ENCODE data around the gene TACC2. TPM values are rescaled to one million over a fixed set of nuclear protein-coding genes. Genes with fewer than 3 reads are reported as not detected.
"Not testable (repeated sequence)": the region's sequence is repeated elsewhere in the genome, so short reads cannot be mapped to it uniquely, and the experiment has no call there.

The TACC2 gene
- total and polyA plus RNA-seq, 2 experiments from 2014 or later: 4.3 to 16.7 TPM

DNA sequence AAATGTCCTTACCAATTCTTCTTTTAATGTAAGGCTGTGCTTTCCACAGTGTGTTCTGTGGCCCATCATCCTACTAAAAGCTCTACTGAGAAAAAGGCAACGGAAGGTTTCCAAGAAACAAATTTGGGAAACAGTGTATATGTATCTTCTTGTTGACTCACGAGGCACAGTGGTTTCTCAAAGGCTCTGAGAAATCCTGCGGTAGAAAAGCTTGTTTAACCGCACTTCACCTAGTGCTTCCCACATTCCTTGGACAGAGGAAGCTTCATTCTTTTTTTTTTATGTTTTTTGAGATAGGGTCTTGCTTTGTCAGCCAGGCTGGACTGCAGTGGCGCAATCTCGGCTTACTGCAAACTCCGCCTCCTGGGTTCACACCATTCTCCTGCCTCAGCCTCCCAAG, 84.5 kb downstream of the TACC2 start:
- TF ChIP-seq EZH2 (IDR thresholded peaks at IDR 0.05; ENCODE audit: insufficient read depth, poor library complexity, severe bottlenecking) (no peak), EZH2phosphoT487 (IDR thresholded peaks at IDR 0.05; ENCODE audit: insufficient read depth, low read depth) (no peak)
- no peaks in the 10 kb centered on the region for H3K27me3 ChIP-seq (replicated peaks; ENCODE audit: insufficient read depth)

DNA sequence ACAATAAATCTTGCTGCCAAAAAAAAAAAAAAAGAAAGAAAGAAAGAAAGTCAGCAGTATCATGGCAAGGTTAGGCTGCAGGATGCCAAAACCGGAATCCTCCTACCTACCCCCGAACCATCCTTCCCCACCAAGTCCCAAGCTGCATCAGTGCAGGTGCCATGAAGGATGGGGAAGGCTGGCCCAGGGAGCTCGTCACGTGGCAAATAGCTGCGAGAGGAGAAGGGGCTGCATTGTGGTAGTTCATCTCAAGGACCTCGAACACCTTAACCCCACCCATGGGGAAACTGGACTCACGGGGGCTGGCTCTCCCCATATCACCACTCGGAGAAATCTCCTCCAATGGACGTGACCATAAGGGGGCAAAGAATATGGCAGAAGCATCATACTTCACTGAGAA, 86.2 kb downstream of the TACC2 start:
- TF ChIP-seq EZH2phosphoT487 (IDR thresholded peaks at IDR 0.05; ENCODE audit: insufficient read depth, low read depth) (no peak), EZH2 (IDR thresholded peaks at IDR 0.05; ENCODE audit: insufficient read depth, poor library complexity, severe bottlenecking) (no peak)
- Histone ChIP-seq H3K4me3 (no peak overlapping the region), H4K20me1 (ENCODE audit: insufficient read depth) (no peaks in the 10 kb centered on the region), H3F3A (ENCODE audit: insufficient read depth) (0 out of 2 replicates have a peak, but pooled peaks cover 1% of the 10 kb centered on the region), H3K4me2 (ENCODE audit: unreplicated experiment) (no peak overlapping the region), H3K9ac (no peak overlapping the region), H3K27me3 (replicated peaks; ENCODE audit: insufficient read depth) (no peaks in the 10 kb centered on the region), H3K4me1 (ENCODE audit: insufficient read depth) (no peaks in the 10 kb centered on the region), H3K79me2 (ENCODE audit: insufficient read depth) (no peaks in the 10 kb centered on the region), H3K9me2 (ENCODE audit: insufficient read depth) (no peaks in the 10 kb centered on the region), H3K36me3 (ENCODE audit: low read depth) (no peaks in the 10 kb centered on the region), H3K9me3 (ENCODE audit: low read depth) (no peaks in the 10 kb centered on the region), H2AFZ (no peak overlapping the region), H3K27ac (no peak overlapping the region)
- in situ Hi-C loops (cut with MboI): no loop called here
- DNase-seq: no peak
- 64 to 66% methylated on average over 9 of the region's 9 CpGs for WGBS, 2 experiments (ENCODE audit: low coverage in 1 of 2, low lambda C conversion rate in 2 of 2, missing lambda C conversion rate in 2 of 2)

More for the DNA sequence above, 84.5 kb downstream of the TACC2 start:
- Histone ChIP-seq H3K9ac (no peak overlapping the region), H4K20me1 (ENCODE audit: insufficient read depth) (no peaks in the 10 kb centered on the region), H3K27ac (no peak overlapping the region), H3K4me3 (no peak overlapping the region), H3K9me2 (ENCODE audit: insufficient read depth) (no peaks in the 10 kb centered on the region), H2AFZ (no peak overlapping the region), H3F3A (ENCODE audit: insufficient read depth) (peaks cover 6% of the 10 kb centered on the region; the same call in 1 of the 2 replicates), H3K9me3 (ENCODE audit: low read depth) (no peaks in the 10 kb centered on the region), H3K79me2 (ENCODE audit: insufficient read depth) (no peaks in the 10 kb centered on the region), H3K4me2 (ENCODE audit: unreplicated experiment) (no peak overlapping the region), H3K36me3 (ENCODE audit: low read depth) (no peaks in the 10 kb centered on the region), H3K4me1 (ENCODE audit: insufficient read depth) (peaks cover 8% of the 10 kb centered on the region)
- no peak for DNase-seq
- in situ Hi-C loops (cut with MboI): no loop called here
- 73 to 74% methylated on average over 7 of the region's 7 CpGs for WGBS, 2 experiments (ENCODE audit: low coverage in 1 of 2, low lambda C conversion rate in 2 of 2, missing lambda C conversion rate in 2 of 2)

- WGBS, 2 experiments (ENCODE audit: low coverage in 1 of 2, low lambda C conversion rate in 2 of 2, missing lambda C conversion rate in 2 of 2): 70 to 81% methylated on average over 6 of the region's 6 CpGs
- H3F3A ChIP-seq (ENCODE audit: insufficient read depth); DNase-seq; H3K4me3 ChIP-seq; H3K79me2 ChIP-seq (ENCODE audit: insufficient read depth); H3K9ac ChIP-seq; H2AFZ ChIP-seq; H3K27me3 ChIP-seq (replicated peaks; ENCODE audit: insufficient read depth); H3K36me3 ChIP-seq (ENCODE audit: low read depth); H3K4me1 ChIP-seq (ENCODE audit: insufficient read depth); H3K9me2 ChIP-seq (ENCODE audit: insufficient read depth); in situ Hi-C loops (cut with MboI); H4K20me1 ChIP-seq (ENCODE audit: insufficient read depth); H3K9me3 ChIP-seq (ENCODE audit: low read depth); H3K4me2 ChIP-seq (ENCODE audit: unreplicated experiment); H3K27ac ChIP-seq: not testable (repeated sequence)
Measured at GRCh38 chr10:122075876-122076275, 86.9 kb downstream of the TACC2 start.

GRCh38 chr10:122077311-122077875, 88.4 kb downstream of the TACC2 start:
- Histone ChIP-seq H3K79me2 (ENCODE audit: insufficient read depth) (no peaks in the 10 kb centered on the region), H3K9ac (no peak overlapping the region), H3K9me3 (ENCODE audit: low read depth) (no peaks in the 10 kb centered on the region), H3K9me2 (ENCODE audit: insufficient read depth) (no peaks in the 10 kb centered on the region), H3K36me3 (ENCODE audit: low read depth) (no peaks in the 10 kb centered on the region), H3K4me3 (no peak overlapping the region), H3K4me2 (ENCODE audit: unreplicated experiment) (no peak overlapping the region), H3F3A (ENCODE audit: insufficient read depth) (no peaks in the 10 kb centered on the region), H3K27me3 (replicated peaks; ENCODE audit: insufficient read depth) (peaks cover 3% of the 10 kb centered on the region; the same call in 1 of the 2 replicates), H2AFZ (no peak overlapping the region), H4K20me1 (ENCODE audit: insufficient read depth) (no peaks in the 10 kb centered on the region), H3K27ac (no peak overlapping the region), H3K4me1 (ENCODE audit: insufficient read depth) (no peaks in the 10 kb centered on the region)
- in situ Hi-C loops (cut with MboI): no loop called here
- TF ChIP-seq EZH2phosphoT487 (IDR thresholded peaks at IDR 0.05; ENCODE audit: insufficient read depth, low read depth) (no peak), EZH2 (IDR thresholded peaks at IDR 0.05; ENCODE audit: insufficient read depth, poor library complexity, severe bottlenecking) (no peak)
- 86 to 89% methylated on average over 9 to 10 of the region's 10 CpGs for WGBS, 2 experiments (ENCODE audit: low coverage in 1 of 2, low lambda C conversion rate in 2 of 2, missing lambda C conversion rate in 2 of 2)
- no peak for DNase-seq

DNA sequence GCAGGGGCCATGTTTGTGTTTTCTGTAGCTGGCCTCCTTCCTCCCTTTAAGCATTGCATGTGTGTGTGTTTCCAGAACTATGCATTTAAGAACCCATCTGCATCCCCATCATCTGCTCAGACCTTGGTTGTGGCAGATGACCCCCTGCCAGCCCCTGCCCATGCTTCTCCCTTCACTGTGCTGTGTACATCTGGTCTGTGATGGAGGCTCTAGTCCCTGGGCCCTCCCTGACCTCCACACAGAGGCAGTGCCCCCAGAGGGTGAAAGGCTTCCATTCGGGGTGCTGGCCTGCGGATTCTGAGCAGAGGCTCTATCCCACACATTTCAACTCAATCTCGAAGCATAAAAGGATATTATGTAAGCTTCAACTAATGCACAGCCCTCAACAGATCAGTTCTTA, 89.4 kb downstream of the TACC2 start:
- Histone ChIP-seq H3K9ac (no peak overlapping the region), H3K27ac (no peak overlapping the region), H3K9me2 (ENCODE audit: insufficient read depth) (no peaks in the 10 kb centered on the region), H3K4me1 (ENCODE audit: insufficient read depth) (no peaks in the 10 kb centered on the region), H3K4me3 (no peak overlapping the region), H3F3A (ENCODE audit: insufficient read depth) (no peaks in the 10 kb centered on the region), H3K4me2 (ENCODE audit: unreplicated experiment) (no peak overlapping the region), H3K9me3 (ENCODE audit: low read depth) (no peaks in the 10 kb centered on the region), H4K20me1 (ENCODE audit: insufficient read depth) (no peaks in the 10 kb centered on the region), H3K36me3 (ENCODE audit: low read depth) (no peaks in the 10 kb centered on the region), H3K79me2 (ENCODE audit: insufficient read depth) (no peaks in the 10 kb centered on the region), H3K27me3 (replicated peaks; ENCODE audit: insufficient read depth) (peaks cover 8% of the 10 kb centered on the region), H2AFZ (no peak overlapping the region)
- in situ Hi-C loops (cut with MboI): no loop called here
- WGBS, 2 experiments (ENCODE audit: low coverage in 1 of 2, low lambda C conversion rate in 2 of 2, missing lambda C conversion rate in 2 of 2): 73 to 76% methylated on average over 3 of the region's 3 CpGs
- TF ChIP-seq EZH2 (IDR thresholded peaks at IDR 0.05; ENCODE audit: insufficient read depth, poor library complexity, severe bottlenecking): no peak
- no peak for TF ChIP-seq EZH2phosphoT487 (IDR thresholded peaks at IDR 0.05; ENCODE audit: insufficient read depth, low read depth)
- DNase-seq: no peak
